ENCODE results near the gene CLDN6. TPM values are rescaled to one million over a fixed set of nuclear protein-coding genes. Genes with fewer than 3 reads are reported as not detected.
A peak's percentile ranks its signal among the peaks of the same experiment; 100 is the strongest.

Gene CLDN6
- total RNA-seq, 1 experiment from 2014 or later = not detected

DNA sequence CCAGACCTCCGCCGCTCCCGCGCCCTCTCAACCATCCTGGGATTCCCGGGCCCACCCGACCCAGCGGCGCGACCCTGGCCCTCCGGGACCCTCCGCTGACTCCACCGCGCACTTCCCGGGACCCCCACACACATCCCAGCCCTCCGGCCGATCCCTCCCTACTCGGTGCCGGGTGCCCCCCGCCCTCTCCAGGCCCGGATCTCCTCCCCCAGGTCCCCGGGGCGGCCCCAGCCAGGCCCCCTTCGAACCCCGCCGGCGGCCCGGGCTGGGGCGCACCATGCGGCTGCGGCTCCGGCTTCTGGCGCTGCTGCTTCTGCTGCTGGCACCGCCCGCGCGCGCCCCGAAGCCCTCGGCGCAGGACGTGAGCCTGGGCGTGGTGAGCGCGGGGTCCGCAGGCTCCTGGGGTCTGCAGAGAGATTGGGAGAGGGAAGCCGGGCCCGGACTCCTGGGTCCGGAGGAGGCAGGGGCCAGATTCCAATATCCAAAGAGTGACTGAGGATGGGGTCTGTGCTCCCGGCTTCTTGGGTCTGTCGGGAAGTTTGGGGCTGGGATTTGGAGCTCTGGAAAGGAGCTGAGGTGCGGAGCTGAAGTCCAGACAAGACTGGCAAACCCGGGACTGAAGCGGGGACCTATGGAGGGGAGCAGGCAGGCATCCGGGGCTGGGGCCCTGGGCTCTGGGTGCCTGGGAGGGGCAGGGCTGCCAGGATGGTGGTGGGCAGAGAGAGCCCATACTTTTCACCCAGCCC, 28.8 kb upstream of the CLDN6 start:
- no TSS peak for BruUV-seq (replicated peaks)
- H3K27me3 Mint-ChIP-seq (ENCODE audit: insufficient read depth, unreplicated experiment) = peaks cover 53% of the 10 kb centered on the region
- DNase-seq (ENCODE audit: unreplicated experiment) = no peak

DNA sequence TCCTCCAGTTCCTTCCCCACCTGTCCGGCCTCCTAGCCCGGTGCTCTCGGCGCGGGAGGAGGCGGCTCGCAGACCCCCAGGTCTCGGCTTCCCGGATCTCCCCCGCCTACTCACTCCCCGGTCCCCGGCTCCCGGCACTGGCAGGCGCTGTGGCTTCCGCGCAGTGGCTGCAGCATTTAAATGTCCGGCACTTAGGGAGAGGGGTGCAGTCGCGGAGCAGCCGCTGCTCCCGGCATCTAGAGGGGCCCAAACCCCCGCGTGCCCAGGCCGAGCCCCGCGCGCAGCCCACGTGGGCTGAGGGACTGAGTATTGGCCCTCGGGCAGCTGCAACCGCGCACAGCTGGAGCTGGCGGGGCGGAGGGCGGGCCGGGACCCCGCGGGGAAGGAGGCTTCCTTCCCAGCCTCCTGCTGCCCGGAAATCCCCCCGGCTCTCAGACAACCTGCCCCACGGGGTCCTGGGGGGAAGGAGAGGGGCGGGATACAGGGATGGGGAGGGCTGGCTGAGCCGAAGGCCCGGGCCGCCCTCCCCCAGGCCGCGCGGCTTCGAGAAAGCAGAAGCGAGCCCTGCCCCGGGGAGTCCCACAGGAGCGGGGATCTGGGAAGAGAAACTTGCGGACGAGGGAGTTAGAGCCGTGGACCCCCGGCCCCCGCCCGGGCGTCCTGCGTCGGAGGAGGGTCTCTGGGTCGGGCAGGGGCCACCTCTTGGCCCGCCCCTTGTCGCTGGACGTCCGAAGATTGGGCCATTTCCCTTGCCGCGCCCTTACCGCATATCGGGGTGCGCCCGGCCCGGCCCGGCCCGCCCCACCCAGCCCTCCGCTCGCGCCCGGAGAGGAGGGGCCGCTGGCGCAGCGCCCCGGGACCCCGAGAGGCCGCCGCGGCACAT, 28.0 kb upstream of the CLDN6 start, which contains the start of gene MMP25:
MMP25 (plus strand) TSS at position 804 of the 883 bp plus-strand sequence. CDS start 357 bp downstream, outside the sequence.
- peaks cover 48% of the 10 kb centered on the region for H3K27me3 Mint-ChIP-seq (ENCODE audit: insufficient read depth, unreplicated experiment)
- intact Hi-C loops (cut with micrococcal nuclease) = no loop called here
- TF ChIP-seq, protein P1, sequence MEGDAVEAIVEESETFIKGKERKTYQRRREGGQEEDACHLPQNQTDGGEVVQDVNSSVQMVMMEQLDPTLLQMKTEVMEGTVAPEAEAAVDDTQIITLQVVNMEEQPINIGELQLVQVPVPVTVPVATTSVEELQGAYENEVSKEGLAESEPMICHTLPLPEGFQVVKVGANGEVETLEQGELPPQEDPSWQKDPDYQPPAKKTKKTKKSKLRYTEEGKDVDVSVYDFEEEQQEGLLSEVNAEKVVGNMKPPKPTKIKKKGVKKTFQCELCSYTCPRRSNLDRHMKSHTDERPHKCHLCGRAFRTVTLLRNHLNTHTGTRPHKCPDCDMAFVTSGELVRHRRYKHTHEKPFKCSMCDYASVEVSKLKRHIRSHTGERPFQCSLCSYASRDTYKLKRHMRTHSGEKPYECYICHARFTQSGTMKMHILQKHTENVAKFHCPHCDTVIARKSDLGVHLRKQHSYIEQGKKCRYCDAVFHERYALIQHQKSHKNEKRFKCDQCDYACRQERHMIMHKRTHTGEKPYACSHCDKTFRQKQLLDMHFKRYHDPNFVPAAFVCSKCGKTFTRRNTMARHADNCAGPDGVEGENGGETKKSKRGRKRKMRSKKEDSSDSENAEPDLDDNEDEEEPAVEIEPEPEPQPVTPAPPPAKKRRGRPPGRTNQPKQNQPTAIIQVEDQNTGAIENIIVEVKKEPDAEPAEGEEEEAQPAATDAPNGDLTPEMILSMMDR (IDR thresholded peaks at IDR 0.05; ENCODE audit: unreplicated experiment) = no peak
- POLR2A ChIA-PET = interaction anchor here (0.7 to 0.9 kb wide), 3 partner anchors 12 to 89 kb away, joined by 3 to 4 read pairs (median 3); partner anchors contain the start of gene ZNF213
- no peak within 1 kb of the TSS for H3K27ac Mint-ChIP-seq (ENCODE audit: low read depth, unreplicated experiment)
- CTCF ChIA-PET = interaction anchor here (1.8 kb wide), 1 partner anchor 12 kb away, joined by 4 read pairs; no protein-coding TSS in a partner anchor
- BruUV-seq (replicated peaks) = no TSS peak
- no peaks in the 10 kb centered on the region for H3K4me1 Mint-ChIP-seq (ENCODE audit: insufficient read depth, unreplicated experiment)
- H3K4me3 Mint-ChIP-seq (ENCODE audit: unreplicated experiment) = peak within 1 kb of the TSS; percentile 43
- no peaks in the 10 kb centered on the region for H3K36me3 Mint-ChIP-seq (ENCODE audit: insufficient read depth, unreplicated experiment)
- no peaks in the 10 kb centered on the region for H3K9me3 Mint-ChIP-seq (ENCODE audit: unreplicated experiment)
- DNase-seq (ENCODE audit: unreplicated experiment) = no peak

More for the DNA sequence above, 28.8 kb upstream of the CLDN6 start:
- no peaks in the 10 kb centered on the region for H3K36me3 Mint-ChIP-seq (ENCODE audit: insufficient read depth, unreplicated experiment)
- ChIA-PET CTCF (interaction anchor here (0.6 to 5.8 kb wide), 5 partner anchors 10 to 81 kb away, joined by 3 to 51 read pairs (median 4); no protein-coding TSS in a partner anchor), POLR2A (interaction anchor here (1.8 to 3.0 kb wide), 2 partner anchors 16 to 26 kb away, joined by 7 read pairs; no protein-coding TSS in a partner anchor)
- H3K4me1 Mint-ChIP-seq (ENCODE audit: insufficient read depth, unreplicated experiment) = no peaks in the 10 kb centered on the region
- H3K27ac Mint-ChIP-seq (ENCODE audit: low read depth, unreplicated experiment) = no peak overlapping the region
- H3K4me3 Mint-ChIP-seq (ENCODE audit: unreplicated experiment) = peak overlapping the region; percentile 43
- intact Hi-C loops (cut with micrococcal nuclease) = no loop called here
- TF ChIP-seq, protein P1 (IDR thresholded peaks at IDR 0.05; ENCODE audit: unreplicated experiment) = no peak
- H3K9me3 Mint-ChIP-seq (ENCODE audit: unreplicated experiment) = no peaks in the 10 kb centered on the region

DNA sequence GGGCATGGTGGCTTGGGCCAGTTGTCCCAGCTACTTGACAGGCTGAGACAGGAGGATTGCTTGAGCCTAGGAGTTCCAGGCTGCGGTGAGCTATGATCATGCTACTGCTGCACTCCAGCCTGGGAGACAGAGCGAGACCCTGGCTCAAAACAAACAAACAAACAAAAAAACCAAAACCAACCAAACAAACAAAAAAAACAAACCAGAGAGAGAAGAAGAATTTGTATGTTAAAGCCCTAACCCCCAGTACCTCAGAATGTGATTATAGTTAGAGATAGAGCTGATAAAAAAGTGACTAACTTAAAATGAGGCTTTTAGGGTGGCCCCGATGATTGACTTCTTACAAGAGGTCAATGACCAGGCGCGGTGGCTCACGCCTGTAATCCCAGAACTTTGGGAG, 26.7 kb upstream of the CLDN6 start:
- H3K36me3 Mint-ChIP-seq (ENCODE audit: insufficient read depth, unreplicated experiment) = no peaks in the 10 kb centered on the region
- no peak overlapping the region for H3K27ac Mint-ChIP-seq (ENCODE audit: low read depth, unreplicated experiment)
- intact Hi-C loops (cut with micrococcal nuclease) = no loop called here
- peak overlapping the region; percentile 3 for H3K4me3 Mint-ChIP-seq (ENCODE audit: unreplicated experiment)
- ChIA-PET POLR2A (no interaction called here), CTCF (interaction anchor here (0.7 kb wide), 1 partner anchor 1512 kb away, joined by 6 read pairs; the partner anchor contains the start of gene C16orf96)
- peaks cover 38% of the 10 kb centered on the region for H3K27me3 Mint-ChIP-seq (ENCODE audit: insufficient read depth, unreplicated experiment)
- no peak for DNase-seq (ENCODE audit: unreplicated experiment)
- TF ChIP-seq, protein P1 (IDR thresholded peaks at IDR 0.05; ENCODE audit: unreplicated experiment) = no peak
- BruUV-seq (replicated peaks) = no TSS peak
- H3K4me1 Mint-ChIP-seq (ENCODE audit: insufficient read depth, unreplicated experiment) = no peaks in the 10 kb centered on the region
- H3K9me3 Mint-ChIP-seq (ENCODE audit: unreplicated experiment) = no peaks in the 10 kb centered on the region
